Activated CD4-positive, alpha-beta memory T cell treated with anti-CD3 and anti-CD28 coated beads, Interleukin-2, amount 10 ng/mL, durations not matched to agents 7 days and 5 days (primary cell): ENCODE results near the gene BST2. TPM values are rescaled to one million over a fixed set of nuclear protein-coding genes. Genes with fewer than 3 reads are reported as not detected.

Source experiments
- CTCF ChIA-PET: fragments of 350-600 bp; sonication (Branson Sonifier 250); formaldehyde crosslinking; loops from one replicate; lab custom pipeline; 2021; ENCODE audit warnings: antibody characterized with exemption, inconsistent platforms; lab: Charles Lee
- POLR2A ChIA-PET: fragments of 350-600 bp; sonication (Branson Sonifier 250); formaldehyde crosslinking; loops from one replicate; lab custom pipeline; 2021; ENCODE audit warnings: antibody characterized with exemption; lab: Charles Lee
- DNase-seq: peaks from one replicate; pipeline ENCODE4 v3.0.0-alpha.2; 2020
- H3K27ac Mint-ChIP-seq: one replicate; pipeline ENCODE4 v1.8.0; 2021; ENCODE audit warnings: mild to moderate bottlenecking, mixed read lengths
- H3K27me3 Mint-ChIP-seq: one replicate; pipeline ENCODE4 v1.8.0; 2021; ENCODE audit warnings: mixed read lengths
- H3K36me3 Mint-ChIP-seq: one replicate; pipeline ENCODE4 v1.8.0; 2021; ENCODE audit warnings: low read depth, mixed read lengths
- H3K4me1 Mint-ChIP-seq: one replicate; pipeline ENCODE4 v1.8.0; 2021; ENCODE audit warnings: mixed read lengths
- H3K4me3 Mint-ChIP-seq: one replicate; pipeline ENCODE4 v1.8.0; 2021; ENCODE audit warnings: mild to moderate bottlenecking, mixed read lengths
- H3K9me3 Mint-ChIP-seq: one replicate; pipeline ENCODE4 v1.8.0; 2021; ENCODE audit warnings: mixed read lengths
- total RNA-seq, 2 experiments: library from RNA; stranded (reverse); gene quantifications; one replicate each; pipeline ENCODE4 v1.2.3, GENCODE V29; 2021

Gene BST2
- total RNA-seq, 2 experiments from 2014 or later: 288 to 301 TPM

GRCh38 chr19:17414097-17414496 lies 8.7 kb upstream of the BST2 start:
- Mint-ChIP-seq H3K27ac (no peak overlapping the region), H3K27me3 (no peaks in the 10 kb centered on the region), H3K4me1 (peaks cover 28% of the 10 kb centered on the region), H3K36me3 (peaks cover 53% of the 10 kb centered on the region), H3K4me3 (no peak overlapping the region), H3K9me3 (no peaks in the 10 kb centered on the region)
- no peak for DNase-seq
- ChIA-PET POLR2A (no interaction called here), CTCF (no interaction called here)

DNA sequence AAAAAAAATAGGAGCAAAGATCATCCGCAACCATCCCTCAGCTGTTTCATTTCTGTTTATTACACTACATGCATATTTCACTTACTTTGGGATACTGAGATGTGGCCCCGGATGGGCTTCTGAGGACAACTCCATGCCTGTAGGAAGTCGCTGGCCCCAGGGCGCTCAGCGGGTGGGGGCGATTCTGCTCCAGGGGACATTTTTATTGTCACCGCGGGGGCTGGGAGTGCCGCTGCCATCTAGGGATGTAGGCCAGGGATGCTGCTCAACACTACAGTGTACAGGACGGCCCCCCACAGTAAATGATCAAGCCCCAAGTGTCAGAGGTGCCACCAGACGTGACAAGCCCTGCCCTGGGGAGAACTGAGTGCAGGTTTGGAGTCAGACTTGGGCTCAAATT lies 6.4 kb upstream of the BST2 start:
- ChIA-PET CTCF (interaction anchor here (1.6 to 2.1 kb wide), 2 partner anchors 8 to 84 kb away, joined by 4 to 5 read pairs; partner anchors contain the start of gene MVB12A), POLR2A (interaction anchor here (1.2 kb wide), 1 partner anchor 8 kb away, joined by 5 read pairs; the partner anchor contains the start of gene MVB12A)
- Mint-ChIP-seq H3K27me3 (no peaks in the 10 kb centered on the region), H3K27ac (no peak overlapping the region), H3K9me3 (no peaks in the 10 kb centered on the region), H3K36me3 (peaks cover 59% of the 10 kb centered on the region), H3K4me1 (peaks cover 33% of the 10 kb centered on the region), H3K4me3 (no peak overlapping the region)
- DNase-seq: no peak

- Mint-ChIP-seq H3K9me3 (no peaks in the 10 kb centered on the region), H3K36me3 (peaks cover 65% of the 10 kb centered on the region), H3K27ac (no peak overlapping the region), H3K27me3 (no peaks in the 10 kb centered on the region), H3K4me1 (peaks cover 33% of the 10 kb centered on the region), H3K4me3 (no peak overlapping the region)
- POLR2A ChIA-PET: no interaction called here
- no peak for DNase-seq
- CTCF ChIA-PET: interaction anchor here (0.7 to 2.1 kb wide), 4 partner anchors 10 to 117 kb away, joined by 3 to 5 read pairs (median 4); partner anchors contain the start of genes MVB12A and PGLS
Measured at GRCh38 chr19:17409990-17410389, 4.6 kb upstream of the BST2 start.

- H3K27ac Mint-ChIP-seq: peak overlapping the region; percentile 98
- H3K36me3 Mint-ChIP-seq: peaks cover 63% of the 10 kb centered on the region
- H3K4me3 Mint-ChIP-seq: peak overlapping the region; percentile 93
- no peaks in the 10 kb centered on the region for H3K9me3 Mint-ChIP-seq
- H3K27me3 Mint-ChIP-seq: no peaks in the 10 kb centered on the region
- peaks cover 36% of the 10 kb centered on the region for H3K4me1 Mint-ChIP-seq
- ChIA-PET POLR2A (interaction anchor here (0.9 to 5.7 kb wide), 7 partner anchors 8 to 199 kb away, joined by 3 to 62 read pairs (median 3); partner anchors contain the start of genes ANO8, MRPL34 and MVB12A), CTCF (interaction anchor here (0.6 to 2.8 kb wide), 3 partner anchors 10 to 13 kb away, joined by 3 to 14 read pairs (median 4); partner anchors contain the start of genes CCDC194 and MVB12A)
- DNase-seq: no peak
Measured at GRCh38 chr19:17406887-17407196, 1.4 kb upstream of the BST2 start.

GRCh38 chr19:17406046-17406886 lies 836 bp upstream of the BST2 start:
- ChIA-PET CTCF (interaction anchor here (0.6 to 2.8 kb wide), 9 partner anchors 9 to 101 kb away, joined by 3 to 14 read pairs (median 4); partner anchors contain the start of genes CCDC194 and MVB12A), POLR2A (interaction anchor here (0.9 to 5.7 kb wide), 15 partner anchors 9 to 199 kb away, joined by 3 to 62 read pairs (median 5); partner anchors contain the start of genes ANO8, BABAM1, CCDC194 and DDA1)
- H3K36me3 Mint-ChIP-seq: peaks cover 64% of the 10 kb centered on the region
- no peaks in the 10 kb centered on the region for H3K27me3 Mint-ChIP-seq
- peak; percentile 73 for DNase-seq
- H3K4me3 Mint-ChIP-seq: peak overlapping the region; percentile 93
- H3K27ac Mint-ChIP-seq: peak overlapping the region; percentile 98
- no peaks in the 10 kb centered on the region for H3K9me3 Mint-ChIP-seq
- H3K4me1 Mint-ChIP-seq: peaks cover 34% of the 10 kb centered on the region

DNA sequence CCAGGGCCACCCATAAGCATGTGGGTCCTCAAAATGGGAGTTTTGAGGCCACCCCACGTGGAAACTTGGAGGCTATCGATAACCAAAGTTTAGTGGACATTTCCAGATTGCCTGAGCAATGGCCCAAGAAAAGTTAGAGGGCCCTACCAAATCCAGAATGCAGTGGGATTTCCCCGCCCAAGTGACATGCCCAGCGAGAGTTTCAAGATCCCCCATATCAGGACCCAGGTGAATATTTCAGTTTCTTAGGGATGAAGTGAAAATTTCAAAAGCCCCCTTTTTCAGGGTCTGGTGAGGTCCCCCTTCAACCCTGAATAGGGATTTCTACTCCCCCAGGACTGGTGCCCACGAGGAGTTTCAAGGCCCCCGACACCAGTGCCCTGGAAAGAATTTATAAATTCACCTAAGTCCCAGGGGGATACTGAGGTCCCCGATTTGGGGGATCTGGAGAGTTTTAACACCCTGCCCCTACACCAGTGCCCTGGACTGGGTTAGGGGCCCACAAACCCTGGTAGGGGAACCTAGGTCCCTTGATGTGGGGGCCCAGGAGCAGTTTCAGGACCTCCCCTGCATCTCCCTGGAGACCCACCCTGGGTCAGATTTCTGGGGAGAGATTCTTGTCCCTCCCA lies 695 bp downstream of the BST2 start:
- POLR2A ChIA-PET: interaction anchor here (0.6 to 5.7 kb wide), 17 partner anchors 8 to 820 kb away, joined by 3 to 62 read pairs (median 5); partner anchors contain the start of genes BABAM1, CCDC194, DDA1 and MVB12A
- H3K4me1 Mint-ChIP-seq: peaks cover 34% of the 10 kb centered on the region
- CTCF ChIA-PET: interaction anchor here (0.9 to 2.8 kb wide), 7 partner anchors 11 to 100 kb away, joined by 3 to 14 read pairs (median 5); partner anchors contain the start of genes CCDC194 and MVB12A
- H3K36me3 Mint-ChIP-seq: peaks cover 70% of the 10 kb centered on the region
- peak overlapping the region; percentile 93 for H3K4me3 Mint-ChIP-seq
- peak overlapping the region; percentile 98 for H3K27ac Mint-ChIP-seq
- DNase-seq: peak; percentile 20
- H3K27me3 Mint-ChIP-seq: no peaks in the 10 kb centered on the region
- H3K9me3 Mint-ChIP-seq: no peaks in the 10 kb centered on the region

DNA sequence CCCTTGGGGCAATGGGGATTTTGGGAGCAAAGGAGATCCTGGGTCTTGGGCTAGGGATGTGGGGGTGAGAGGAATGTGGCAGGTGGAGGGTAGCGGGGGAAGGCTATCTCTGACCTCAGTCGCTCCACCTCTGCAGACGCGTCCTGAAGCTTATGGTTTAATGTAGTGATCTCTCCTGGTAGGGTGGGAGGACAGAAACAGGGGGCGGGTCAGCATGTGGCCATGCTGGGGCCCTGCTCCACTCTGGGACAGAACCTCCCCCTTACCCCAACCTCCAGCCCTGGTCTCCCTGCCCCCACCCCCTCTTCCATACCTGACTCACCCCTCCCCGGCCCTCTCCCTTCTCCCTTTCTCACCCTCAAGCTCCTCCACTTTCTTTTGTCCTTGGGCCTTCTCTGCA lies 1.4 kb downstream of the BST2 start:
- peaks cover 31% of the 10 kb centered on the region for H3K4me1 Mint-ChIP-seq
- CTCF ChIA-PET: interaction anchor here (1.0 to 2.0 kb wide), 4 partner anchors 9 to 62 kb away, joined by 4 to 8 read pairs (median 5); partner anchors contain the start of genes CCDC194 and MVB12A
- H3K4me3 Mint-ChIP-seq: peak overlapping the region; percentile 93
- POLR2A ChIA-PET: interaction anchor here (0.7 to 5.7 kb wide), 6 partner anchors 9 to 119 kb away, joined by 3 to 62 read pairs (median 7); partner anchors contain the start of genes CCDC194 and MVB12A
- H3K36me3 Mint-ChIP-seq: peaks cover 69% of the 10 kb centered on the region
- DNase-seq: peak; percentile 27
- no peaks in the 10 kb centered on the region for H3K9me3 Mint-ChIP-seq
- H3K27ac Mint-ChIP-seq: peak overlapping the region; percentile 98
- H3K27me3 Mint-ChIP-seq: no peaks in the 10 kb centered on the region

DNA sequence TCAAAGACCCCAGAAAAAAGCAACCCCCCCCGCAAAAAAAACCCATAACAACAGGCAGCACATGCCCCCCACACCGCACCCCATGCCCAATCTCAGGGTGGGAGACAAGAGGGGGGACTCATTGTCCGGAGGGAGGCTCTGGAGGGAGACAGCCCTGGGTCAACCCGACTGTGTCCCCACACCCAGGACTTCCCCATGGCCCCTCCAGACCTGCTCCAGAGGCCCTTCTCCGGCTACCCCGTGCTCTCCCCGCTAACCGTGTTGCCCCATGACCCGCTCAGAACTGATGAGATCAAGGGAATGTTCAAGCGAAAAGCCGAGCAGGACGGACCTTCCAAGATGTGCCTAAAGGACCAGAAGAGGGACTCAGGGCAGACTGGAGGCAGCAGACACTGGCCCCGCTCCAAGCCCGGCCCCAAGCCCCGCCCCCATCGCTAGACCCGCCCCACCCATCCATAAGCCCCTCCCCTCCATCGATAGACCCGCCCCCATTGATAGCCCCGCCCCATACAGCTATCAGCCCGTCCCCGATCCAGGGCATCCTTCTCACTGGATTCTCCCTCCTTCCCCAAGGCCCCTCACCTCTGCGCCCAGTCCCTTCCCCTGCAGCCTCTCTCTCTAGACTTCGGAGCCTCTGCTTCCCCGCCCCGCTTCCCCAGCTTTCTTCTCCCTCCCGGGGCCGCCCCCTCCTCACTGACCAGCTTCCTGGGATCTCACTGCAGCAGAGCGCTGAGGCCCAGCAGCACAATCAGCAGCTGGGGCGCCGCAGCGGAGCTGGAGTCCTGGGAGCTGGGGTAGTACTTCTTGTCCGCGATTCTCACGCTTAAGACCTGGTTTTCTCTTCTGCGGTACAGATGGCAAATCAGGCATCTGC lies 2.2 kb downstream of the BST2 start:
- Mint-ChIP-seq H3K27me3 (no peaks in the 10 kb centered on the region), H3K27ac (peak overlapping the region; percentile 98), H3K4me1 (peaks cover 29% of the 10 kb centered on the region), H3K4me3 (peak overlapping the region; percentile 93), H3K9me3 (no peaks in the 10 kb centered on the region), H3K36me3 (peaks cover 73% of the 10 kb centered on the region)
- DNase-seq: peak; percentile 67
- ChIA-PET CTCF (interaction anchor here (0.6 to 2.0 kb wide), 7 partner anchors 8 to 63 kb away, joined by 3 to 8 read pairs (median 5); partner anchors contain the start of genes CCDC194 and MVB12A), POLR2A (interaction anchor here (0.6 to 3.2 kb wide), 6 partner anchors 9 to 119 kb away, joined by 3 to 23 read pairs (median 4); partner anchors contain the start of genes CCDC194, DDA1 and MVB12A)

- H3K4me1 Mint-ChIP-seq: peaks cover 22% of the 10 kb centered on the region
- no peaks in the 10 kb centered on the region for H3K9me3 Mint-ChIP-seq
- DNase-seq: no peak
- no peak overlapping the region for H3K27ac Mint-ChIP-seq
- ChIA-PET CTCF (interaction anchor here (0.7 kb wide), 1 partner anchor 98 kb away, joined by 3 read pairs; no protein-coding TSS in a partner anchor), POLR2A (no interaction called here)
- peaks cover 71% of the 10 kb centered on the region for H3K36me3 Mint-ChIP-seq
- no peaks in the 10 kb centered on the region for H3K27me3 Mint-ChIP-seq
- no peak overlapping the region for H3K4me3 Mint-ChIP-seq
Measured at GRCh38 chr19:17401628-17402027, 3.8 kb downstream of the BST2 start.

- no peak overlapping the region for H3K27ac Mint-ChIP-seq
- CTCF ChIA-PET: interaction anchor here (0.7 to 1.9 kb wide), 2 partner anchors 13 to 619 kb away, joined by 3 to 6 read pairs; no protein-coding TSS in a partner anchor
- H3K9me3 Mint-ChIP-seq: no peaks in the 10 kb centered on the region
- no peak overlapping the region for H3K4me3 Mint-ChIP-seq
- POLR2A ChIA-PET: interaction anchor here (1.5 kb wide), 1 partner anchor 9 kb away, joined by 5 read pairs; no protein-coding TSS in a partner anchor
- H3K36me3 Mint-ChIP-seq: peaks cover 58% of the 10 kb centered on the region
- no peak for DNase-seq
- H3K27me3 Mint-ChIP-seq: no peaks in the 10 kb centered on the region
- peaks cover 31% of the 10 kb centered on the region for H3K4me1 Mint-ChIP-seq
Measured at GRCh38 chr19:17398902-17399527, 6.4 kb downstream of the BST2 start.

DNA sequence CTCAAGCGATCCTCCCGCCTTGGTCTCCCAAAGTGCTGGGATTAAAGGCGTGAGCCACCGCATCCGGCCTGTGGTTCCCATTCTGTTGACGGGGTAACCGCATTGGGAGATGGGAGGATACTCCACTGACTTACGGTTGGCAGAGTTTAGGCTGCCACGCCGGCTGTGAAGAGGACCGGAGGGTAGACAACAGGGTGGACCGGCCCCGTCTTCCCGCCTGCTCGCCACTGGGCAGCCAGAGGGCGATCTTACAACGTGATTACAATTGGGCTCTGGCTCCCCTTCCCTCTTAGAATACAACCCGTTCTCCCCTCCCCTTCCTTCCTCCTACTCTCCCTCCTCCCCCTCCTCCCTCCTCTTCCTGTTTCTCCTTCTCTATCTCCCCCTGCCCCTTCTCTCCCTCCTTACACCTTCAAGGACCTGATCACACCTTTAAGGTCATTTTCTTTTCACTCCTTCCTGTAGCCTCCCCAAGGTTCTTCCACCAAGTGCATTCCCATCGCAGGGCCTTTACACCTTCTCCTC lies 10.5 kb downstream of the BST2 start:
- H3K36me3 Mint-ChIP-seq: peaks cover 23% of the 10 kb centered on the region
- peaks cover 10% of the 10 kb centered on the region for H3K27me3 Mint-ChIP-seq
- no peak overlapping the region for H3K4me3 Mint-ChIP-seq
- peaks cover 31% of the 10 kb centered on the region for H3K4me1 Mint-ChIP-seq
- H3K9me3 Mint-ChIP-seq: no peaks in the 10 kb centered on the region
- peak; percentile 80 for DNase-seq
- ChIA-PET POLR2A (interaction anchor here (1.2 to 2.9 kb wide), 2 partner anchors 9 to 70 kb away, joined by 3 to 23 read pairs; partner anchors contain the start of gene BST2), CTCF (interaction anchor here (0.6 to 4.3 kb wide), 6 partner anchors 8 to 71 kb away, joined by 3 to 14 read pairs (median 4); partner anchors contain the start of gene BST2)
- peak overlapping the region; percentile 72 for H3K27ac Mint-ChIP-seq
